Breast epithelium (tissue), 4 donors: ENCODE results near the gene OR1L6. TPM values are rescaled to one million over a fixed set of nuclear protein-coding genes. Genes with fewer than 3 reads are reported as not detected.

ENCODE experiments used
- DNase-seq, 2 donors: peaks; one replicate each; pipeline ENCODE4 v3.0.0-alpha.2; 2019; ENCODE audit warnings: low spot score in 2 of 2
- H3K27ac ChIP-seq, 2 donors: fragments of 200-600 bp; sonication (generic) in 1 of 2; one replicate each; pipeline ENCODE4 v1.5.1; 2016 to 2019; ENCODE audit warnings: mild to moderate bottlenecking in 1 of 2
- H3K27me3 ChIP-seq, 2 donors: fragments of 200-600 bp; sonication (generic) in 1 of 2; one replicate each; pipeline versions ENCODE4 v1.5.1 to v1.6.0; 2017 to 2019; ENCODE audit warnings: control low read depth in 1 of 2, mild to moderate bottlenecking in 1 of 2
- H3K36me3 ChIP-seq: fragments of 200-600 bp; one replicate; pipeline ENCODE4 v1.5.1; 2019
- H3K4me1 ChIP-seq, 2 donors: fragments of 200-600 bp; sonication (generic); one replicate each; pipeline ENCODE4 v1.5.1; 2016 to 2019; ENCODE audit warnings: control low read depth in 1 of 2
- H3K4me3 ChIP-seq, 3 donors: fragments of 200-600 bp; sonication (generic); 1 replicate in 2 of 3; 2 replicates in 1 of 3; pipeline ENCODE4 v1.5.1; 2016 to 2019; ENCODE audit warnings: mild to moderate bottlenecking in 3 of 3, moderate library complexity in 2 of 3
- H3K9me3 ChIP-seq, 2 donors: fragments of 200-600 bp; sonication (generic) in 1 of 2; one replicate each; pipeline ENCODE4 v1.5.1; 2016 to 2019; ENCODE audit warnings: control low read depth in 1 of 2
- POLR2A ChIP-seq: fragments of 450-650 bp; IDR thresholded peaks from one replicate; pipeline ENCODE4 v1.6.1; 2016; ENCODE audit warnings: antibody characterized with exemption, mild to moderate bottlenecking, moderate library complexity
- POLR2AphosphoS5 ChIP-seq, 3 donors: sonication (generic); formaldehyde crosslinking; IDR thresholded peaks; one replicate each; pipeline ENCODE4 v1.6.1; 2017; ENCODE audit warnings: antibody characterized with exemption in 3 of 3
- intact Hi-C: fragments of 100-400 bp; cut with DNase I; formaldehyde crosslinking; loops from one replicate; pipeline ENCODE4 v1.15.1; 2023; ENCODE audit warnings: low total_unique reads
- total RNA-seq, 3 donors: library from RNA; depleted of rRNA; stranded (reverse); fragments of >200 nt; gene quantifications; one replicate each; pipeline ENCODE4 v1.1.0, GENCODE V29; 2016
- TF ChIP-seq, protein P1 (sequence below), 3 donors: fragments of 450-650 bp; IDR thresholded peaks; one replicate each; pipeline ENCODE4 v1.5.1; 2016 to 2017; ENCODE audit warnings: antibody characterized with exemption in 3 of 3, mild to moderate bottlenecking in 3 of 3, moderate library complexity in 3 of 3

Gene OR1L6
- not detected for total RNA-seq

DNA sequence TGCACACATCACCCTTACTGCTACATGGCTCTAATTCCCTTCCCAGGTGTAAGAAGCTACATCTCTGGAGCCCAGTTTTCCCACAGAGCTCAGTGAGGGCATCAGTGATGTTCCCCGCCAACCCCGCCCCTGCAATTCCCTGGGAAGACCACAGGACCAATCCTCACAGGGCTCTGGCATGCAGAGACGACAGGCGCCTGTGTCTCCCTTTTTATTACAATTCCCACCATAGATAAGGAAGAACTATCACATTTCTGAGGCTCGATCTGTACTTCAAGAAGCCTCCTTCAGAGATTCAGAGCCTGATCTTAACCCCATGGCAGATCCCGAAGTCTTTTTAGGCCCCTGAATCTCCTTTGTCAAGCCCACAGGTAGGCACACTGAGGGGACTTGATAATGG lies at the start of gene OR1L6:
TSS of gene OR1L6 (plus strand) at position 301 of the 400 bp plus-strand sequence. CDS start 7,545 bp downstream, outside the sequence.
- Histone ChIP-seq H3K4me1 (no peaks in the 10 kb centered on the region), H3K4me3 (no peak within 1 kb of the TSS), H3K36me3 (no peaks in the 10 kb centered on the region), H3K27ac (no peak within 1 kb of the TSS), H3K27me3 (no peaks in the 10 kb centered on the region), H3K9me3 (peaks cover 5 to 17% of the 10 kb centered on the region in 2 donors)
- intact Hi-C loops = no loop called here
- no peak for DNase-seq
- TF ChIP-seq, protein P1, sequence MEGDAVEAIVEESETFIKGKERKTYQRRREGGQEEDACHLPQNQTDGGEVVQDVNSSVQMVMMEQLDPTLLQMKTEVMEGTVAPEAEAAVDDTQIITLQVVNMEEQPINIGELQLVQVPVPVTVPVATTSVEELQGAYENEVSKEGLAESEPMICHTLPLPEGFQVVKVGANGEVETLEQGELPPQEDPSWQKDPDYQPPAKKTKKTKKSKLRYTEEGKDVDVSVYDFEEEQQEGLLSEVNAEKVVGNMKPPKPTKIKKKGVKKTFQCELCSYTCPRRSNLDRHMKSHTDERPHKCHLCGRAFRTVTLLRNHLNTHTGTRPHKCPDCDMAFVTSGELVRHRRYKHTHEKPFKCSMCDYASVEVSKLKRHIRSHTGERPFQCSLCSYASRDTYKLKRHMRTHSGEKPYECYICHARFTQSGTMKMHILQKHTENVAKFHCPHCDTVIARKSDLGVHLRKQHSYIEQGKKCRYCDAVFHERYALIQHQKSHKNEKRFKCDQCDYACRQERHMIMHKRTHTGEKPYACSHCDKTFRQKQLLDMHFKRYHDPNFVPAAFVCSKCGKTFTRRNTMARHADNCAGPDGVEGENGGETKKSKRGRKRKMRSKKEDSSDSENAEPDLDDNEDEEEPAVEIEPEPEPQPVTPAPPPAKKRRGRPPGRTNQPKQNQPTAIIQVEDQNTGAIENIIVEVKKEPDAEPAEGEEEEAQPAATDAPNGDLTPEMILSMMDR (IDR thresholded peaks at IDR 0.05) = no peak
- TF ChIP-seq POLR2A = no peak
- no peak for TF ChIP-seq POLR2AphosphoS5 (IDR thresholded peaks at IDR 0.05)

GRCh38 chr9:122695696-122696095 lies 46.4 kb upstream of the OR1L6 start:
- Histone ChIP-seq H3K36me3 (no peaks in the 10 kb centered on the region), H3K4me3 (no peak overlapping the region), H3K27me3 (no peaks in the 10 kb centered on the region), H3K9me3 (peaks cover 4 to 7% of the 10 kb centered on the region in 2 donors), H3K27ac (no peak overlapping the region), H3K4me1 (no peaks in the 10 kb centered on the region)
- no peak for DNase-seq
- TF ChIP-seq POLR2AphosphoS5 (IDR thresholded peaks at IDR 0.05) (no peak), POLR2A (no peak)
- TF ChIP-seq, protein P1 (IDR thresholded peaks at IDR 0.05) = no peak
- intact Hi-C loops = loop anchor here (5.0 kb wide), 1 partner anchor 677 kb away; no protein-coding TSS in a partner anchor

- DNase-seq = no peak
- no peaks in the 10 kb centered on the region for H3K4me1 ChIP-seq
- no peak overlapping the region for H3K4me3 ChIP-seq
- no peaks in the 10 kb centered on the region for H3K36me3 ChIP-seq
- no peaks in the 10 kb centered on the region for H3K27me3 ChIP-seq
- TF ChIP-seq, protein P1 (IDR thresholded peaks at IDR 0.05) = no peak
- TF ChIP-seq POLR2AphosphoS5 (IDR thresholded peaks at IDR 0.05) = no peak
- TF ChIP-seq POLR2A = no peak
- H3K9me3 ChIP-seq = peaks cover 19 to 30% of the 10 kb centered on the region in 2 donors
- intact Hi-C loops = no loop called here
- no peak overlapping the region for H3K27ac ChIP-seq
Measured at GRCh38 chr9:122718038-122718437, 24.1 kb upstream of the OR1L6 start.

GRCh38 chr9:122719218-122719617 lies 22.9 kb upstream of the OR1L6 start:
- DNase-seq = no peak
- TF ChIP-seq, protein P1 (IDR thresholded peaks at IDR 0.05) = no peak
- TF ChIP-seq POLR2AphosphoS5 (IDR thresholded peaks at IDR 0.05) = no peak
- no peak for TF ChIP-seq POLR2A
- Histone ChIP-seq H3K36me3 (no peaks in the 10 kb centered on the region), H3K4me1 (no peaks in the 10 kb centered on the region), H3K4me3 (no peak overlapping the region), H3K27ac (no peak overlapping the region), H3K9me3 (peaks cover 22 to 42% of the 10 kb centered on the region in 2 donors), H3K27me3 (no peaks in the 10 kb centered on the region)
- intact Hi-C loops = no loop called here

- Histone ChIP-seq H3K4me3 (no peak within 1 kb of the TSS), H3K27me3 (no peaks in the 10 kb centered on the region), H3K9me3 (peaks cover 52 to 81% of the 10 kb centered on the region in 2 donors), H3K27ac (no peak within 1 kb of the TSS), H3K4me1 (no peaks in the 10 kb centered on the region), H3K36me3 (no peaks in the 10 kb centered on the region)
- intact Hi-C loops = no loop called here
- TF ChIP-seq POLR2A = no peak
- DNase-seq = no peak
Measured at GRCh38 chr9:122723690-122724089, 18.4 kb upstream of the OR1L6 start, which contains the start of gene OR1L4. Gene OR1L4 (plus strand): TSS chr9:122723990. CDS start chr9:122723990, 0 bp downstream.
